Smooth muscle cell of the brain vasculature (primary cell): ENCODE measurements around the gene MKNK2.

Experiments used
- DNase-seq: peaks from one replicate; pipeline ENCODE4 v3.0.0-alpha.2; 2012; ENCODE audit warnings: low read depth, low spot score

Gene MKNK2

DNA sequence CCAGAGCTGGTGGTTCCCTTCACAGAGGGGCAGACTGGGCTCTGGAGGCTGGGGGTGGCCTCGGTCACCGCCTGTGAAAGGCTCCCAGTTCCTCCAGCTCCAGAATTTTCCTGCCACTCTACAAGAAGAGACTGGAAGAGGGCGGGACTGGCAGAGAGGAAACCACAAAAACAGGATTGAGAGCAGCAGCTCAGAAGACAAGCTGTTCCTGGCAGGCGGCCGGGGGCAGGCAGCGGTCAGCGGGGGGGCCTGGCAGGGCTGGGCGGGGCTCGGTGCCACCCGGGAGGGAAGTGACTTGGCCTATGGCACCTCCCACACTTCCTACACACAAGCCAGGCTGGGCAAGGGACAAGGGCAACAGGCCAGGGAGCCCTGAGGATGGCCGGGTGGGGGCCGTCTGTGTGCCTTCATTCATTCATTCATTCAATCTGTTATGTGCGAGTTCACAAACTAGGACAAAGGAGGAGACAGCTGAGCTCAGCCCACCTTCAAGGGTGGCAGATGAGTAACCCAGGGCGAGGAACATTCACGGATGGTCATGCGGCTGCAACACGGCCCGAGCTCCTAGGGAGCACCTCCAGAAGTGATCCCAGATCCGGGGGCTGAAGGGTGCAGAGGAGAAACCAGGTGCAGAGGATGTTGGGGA, 18.6 kb downstream of the MKNK2 start:
- DNase-seq, result no peak

DNA sequence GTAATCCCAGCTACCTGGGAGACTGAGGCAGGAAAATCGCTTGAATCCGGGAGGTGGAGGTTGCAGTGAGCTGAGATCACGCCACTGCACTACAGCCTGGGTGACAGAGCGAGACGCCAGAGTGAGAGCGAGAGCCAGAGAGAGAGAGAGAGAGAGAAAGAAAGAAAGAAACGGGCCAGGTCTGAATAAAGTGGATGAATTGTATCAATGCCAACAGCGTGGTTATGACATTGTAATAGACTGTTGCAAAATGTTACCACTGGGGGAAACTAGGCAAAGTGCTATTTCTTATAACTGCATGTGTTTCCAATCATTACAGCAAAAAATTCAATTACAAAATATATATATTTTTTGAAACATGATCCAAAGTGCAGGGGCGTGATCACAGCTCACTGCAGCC, 23.7 kb downstream of the MKNK2 start:
- DNase-seq, result no peak

DNA sequence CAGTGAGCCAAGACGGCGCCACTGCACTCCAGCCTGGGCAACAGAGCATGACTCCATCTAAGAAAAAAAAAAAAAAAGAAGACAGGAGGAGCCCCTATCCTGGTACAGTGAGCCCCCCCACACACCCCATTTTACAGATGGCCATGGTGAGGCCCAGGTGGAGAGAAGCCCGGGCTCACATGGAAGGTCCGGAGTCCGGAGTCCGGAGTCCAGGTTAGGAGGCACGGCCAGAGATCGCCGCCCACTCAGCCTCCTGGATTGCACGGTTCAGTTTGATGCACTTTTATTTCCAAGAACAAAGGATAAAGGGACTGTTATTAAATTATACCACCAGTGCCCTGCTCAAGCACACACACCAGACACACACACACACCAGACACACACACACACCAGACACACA, 24.3 kb downstream of the MKNK2 start:
- DNase-seq, result no peak

DNA sequence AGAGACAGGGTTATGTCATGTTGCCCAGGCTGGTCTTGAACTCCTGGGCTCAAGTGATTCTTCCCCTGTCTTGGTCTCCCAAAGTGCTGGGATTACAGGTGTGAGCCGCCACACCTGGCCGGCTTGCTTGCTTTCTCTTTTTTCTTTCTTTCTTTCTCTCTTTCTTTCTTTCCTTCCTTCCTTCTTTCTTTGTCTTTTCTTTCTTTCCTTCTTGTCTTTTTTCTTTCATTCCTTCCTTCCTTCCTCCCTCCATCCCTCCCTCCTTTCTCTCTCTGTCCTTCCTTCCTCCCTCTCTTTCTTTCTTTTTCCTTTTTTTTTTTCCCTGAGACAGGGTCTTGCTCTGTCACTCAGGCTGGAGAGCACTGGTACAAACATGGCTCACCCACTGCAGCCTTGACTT, 28.8 kb downstream of the MKNK2 start:
- DNase-seq, result no peak

DNA sequence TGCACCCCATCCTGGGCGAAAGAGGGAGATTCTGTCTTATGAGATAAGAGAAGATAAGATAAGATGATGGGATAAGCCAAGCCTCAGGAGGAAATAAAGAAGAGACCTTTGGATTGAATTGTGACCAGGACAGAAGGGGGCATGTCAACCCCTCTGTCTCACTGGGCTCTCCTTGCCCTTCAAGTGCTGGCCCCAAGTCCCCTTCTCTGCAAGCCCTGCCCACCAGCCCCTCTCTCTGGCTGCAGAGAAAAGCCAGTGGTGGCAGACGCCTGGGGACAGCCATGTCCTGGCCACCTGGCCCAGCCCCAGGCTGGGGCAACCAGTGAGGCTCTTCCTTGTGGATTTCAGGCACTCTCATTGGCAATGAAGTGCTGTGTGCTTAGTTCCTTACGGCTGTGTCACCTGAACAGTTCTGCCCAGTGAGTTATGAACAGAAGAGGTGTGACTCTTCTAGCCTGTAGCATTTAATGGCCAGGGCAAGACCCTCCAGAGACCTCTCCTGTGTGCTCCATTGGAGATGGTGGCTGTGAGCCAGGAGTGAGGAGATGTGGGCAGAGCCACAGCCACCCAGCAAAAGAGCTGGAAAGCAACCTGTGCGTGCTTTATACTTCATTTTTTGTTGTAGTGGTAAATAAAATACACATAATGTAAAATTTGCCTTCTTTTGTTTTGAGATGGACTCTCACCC, 29.4 kb downstream of the MKNK2 start:
- DNase-seq, result no peak

DNA sequence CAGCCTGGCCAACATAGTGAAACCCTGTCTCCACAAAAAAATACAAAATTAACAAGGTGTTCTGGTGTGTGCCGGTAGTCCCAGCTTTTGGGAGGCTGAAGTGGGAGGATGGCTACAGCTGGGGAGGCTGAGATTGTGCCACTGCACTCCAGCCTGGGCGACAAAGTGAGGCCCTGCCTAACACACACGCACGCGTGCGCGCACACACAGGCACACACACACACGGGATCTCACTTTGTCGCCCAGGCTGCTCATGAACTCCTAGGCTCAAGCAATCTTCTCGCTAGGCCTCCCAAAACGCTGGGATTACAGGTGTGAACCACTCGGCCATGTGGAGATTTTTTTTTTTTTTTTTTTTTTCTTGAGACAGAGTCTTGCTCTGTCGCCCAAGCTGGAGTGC, 32.3 kb downstream of the MKNK2 start:
- DNase-seq, result no peak

DNA sequence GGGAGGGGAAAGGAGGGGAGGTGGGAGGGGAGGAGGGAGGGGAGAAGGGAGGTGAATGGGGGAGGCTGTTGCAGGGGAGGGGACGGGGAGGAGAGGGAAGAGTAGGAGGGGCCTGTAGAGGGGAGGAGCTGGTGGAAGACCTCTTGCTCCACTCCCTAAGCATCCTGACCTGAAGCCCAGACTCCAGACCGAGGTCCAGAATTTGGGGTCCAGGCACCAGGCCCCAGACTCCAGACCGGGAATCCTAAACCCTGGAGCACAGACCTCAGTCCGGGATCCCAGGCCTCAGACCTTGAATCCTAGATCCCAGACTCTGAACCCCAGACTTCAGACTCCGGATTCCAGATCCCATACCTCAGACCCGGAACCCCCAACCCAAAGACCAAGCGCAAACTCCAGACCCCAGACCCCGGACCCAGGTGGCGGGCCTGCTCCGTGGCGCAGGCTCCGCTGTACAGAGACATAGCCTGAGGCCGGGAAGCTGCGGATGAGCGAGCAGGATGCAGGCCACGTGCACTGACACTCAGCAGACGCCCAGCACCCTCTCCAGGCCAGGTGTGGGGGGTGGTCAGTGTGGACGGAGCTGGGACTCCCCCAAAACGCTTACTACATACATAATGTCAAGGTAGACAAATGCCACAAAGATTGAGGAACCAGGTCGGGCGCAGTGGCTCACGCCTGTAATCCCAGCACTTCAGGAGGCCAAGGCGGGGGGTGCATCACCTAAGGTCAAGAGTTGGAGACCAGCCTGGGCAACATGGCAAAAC, 34.8 kb downstream of the MKNK2 start:
- DNase-seq, result no peak

DNA sequence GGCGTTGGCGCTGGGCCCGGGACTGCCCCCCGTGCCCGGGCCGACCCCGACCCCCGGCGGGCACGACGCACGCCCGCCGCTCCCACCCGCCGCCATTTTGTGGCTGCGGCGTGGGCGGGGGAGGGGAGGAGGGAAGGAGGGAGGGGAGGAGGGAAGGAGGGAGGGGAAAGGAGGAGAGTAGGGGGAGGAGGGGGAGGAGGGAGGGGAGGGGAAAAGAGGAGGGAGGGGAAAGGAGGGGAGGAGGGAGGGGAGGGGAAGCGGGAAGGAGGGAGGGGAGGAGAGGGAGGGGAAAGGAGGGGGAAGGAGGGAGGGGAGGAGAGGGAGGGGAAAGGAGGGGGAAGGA, 35.5 kb downstream of the MKNK2 start, which contains the start of gene BTBD2:
TSS of gene BTBD2 (minus strand) at position 107 of the 343 bp plus-strand sequence. CDS start at position 96, 11 bp downstream.
- DNase-seq, result no peak

DNA sequence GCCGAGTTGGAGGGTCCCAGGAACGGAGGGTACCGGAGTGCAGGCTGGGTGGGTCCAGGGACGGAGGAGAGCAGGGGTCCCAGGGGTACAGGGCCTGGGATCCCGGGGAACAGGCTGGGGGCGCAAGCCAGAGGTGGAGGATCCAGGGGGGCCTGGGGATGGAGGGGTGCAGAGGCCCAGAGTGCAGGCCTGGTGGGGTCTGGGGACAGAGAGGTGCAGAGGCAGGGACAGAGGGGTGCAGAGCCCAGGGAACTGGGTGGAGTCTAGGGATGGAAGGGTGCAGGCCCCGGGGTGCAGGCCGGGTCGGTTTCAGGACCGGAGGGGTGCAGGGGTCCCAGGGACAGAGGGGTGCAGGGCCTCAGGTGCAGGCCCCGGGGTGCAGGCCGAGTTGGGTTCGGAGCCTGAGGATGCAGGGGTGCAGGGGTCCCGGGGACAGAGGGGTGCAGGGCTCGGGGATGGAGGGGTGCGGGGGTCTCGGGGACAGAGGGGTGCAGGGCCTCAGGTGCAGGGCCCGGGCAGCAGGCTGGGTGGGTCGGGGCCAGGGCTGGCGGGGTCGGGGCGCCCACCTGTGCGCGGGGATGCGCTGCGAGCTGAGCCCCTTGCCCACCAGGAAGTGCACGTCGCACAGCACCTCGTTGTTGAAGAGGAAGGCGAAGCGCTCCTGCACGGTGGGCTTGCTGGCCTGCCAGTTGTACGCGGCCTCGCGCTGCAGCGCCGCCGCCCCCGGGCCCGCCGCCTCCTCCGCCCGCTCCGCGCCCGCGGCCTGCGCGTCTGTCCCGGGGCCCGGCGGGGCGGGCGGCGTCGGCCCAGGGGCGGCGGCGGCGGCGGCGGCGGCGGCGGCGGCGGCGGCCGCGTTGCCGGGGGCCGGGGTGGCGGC, 36.1 kb downstream of the MKNK2 start:
- DNase-seq, result no peak

DNA sequence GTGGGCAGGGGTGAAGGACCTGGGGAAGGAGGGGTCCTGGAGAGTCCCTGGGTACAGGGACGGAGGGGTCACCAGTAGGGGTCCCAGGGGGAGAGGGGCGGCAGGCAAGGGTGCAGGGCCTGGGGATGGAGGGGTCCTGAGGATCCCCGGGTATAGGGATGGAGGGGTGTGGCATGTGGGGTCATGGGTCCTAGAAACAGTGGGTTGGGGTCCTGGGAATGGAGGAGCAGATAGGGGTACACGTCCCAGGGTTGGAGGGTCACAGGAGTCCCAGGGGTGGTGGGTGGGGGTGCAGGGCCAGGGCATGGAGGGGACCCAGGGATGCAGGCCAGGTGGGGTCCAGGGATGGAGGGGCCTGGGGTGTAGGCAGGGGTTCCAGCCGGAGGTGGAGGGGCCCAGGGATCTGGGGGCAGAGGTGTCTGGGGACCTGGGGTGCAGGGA, 36.9 kb downstream of the MKNK2 start:
- DNase-seq, result no peak

DNA sequence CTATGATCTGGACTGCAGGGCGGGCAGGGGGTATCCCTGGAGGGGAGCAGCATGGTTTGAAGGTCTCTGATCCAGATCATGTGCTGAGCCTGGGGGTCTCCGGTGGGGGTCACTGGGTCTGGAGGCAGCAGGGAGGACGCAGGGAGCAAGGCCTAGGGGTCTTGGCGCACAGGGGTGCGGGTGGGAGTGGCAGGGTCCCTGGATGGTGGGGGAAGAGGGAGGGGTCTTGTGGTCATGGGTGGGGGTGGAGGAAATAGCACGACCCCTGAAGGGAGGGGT, 37.4 kb downstream of the MKNK2 start:
- DNase-seq, result no peak

DNA sequence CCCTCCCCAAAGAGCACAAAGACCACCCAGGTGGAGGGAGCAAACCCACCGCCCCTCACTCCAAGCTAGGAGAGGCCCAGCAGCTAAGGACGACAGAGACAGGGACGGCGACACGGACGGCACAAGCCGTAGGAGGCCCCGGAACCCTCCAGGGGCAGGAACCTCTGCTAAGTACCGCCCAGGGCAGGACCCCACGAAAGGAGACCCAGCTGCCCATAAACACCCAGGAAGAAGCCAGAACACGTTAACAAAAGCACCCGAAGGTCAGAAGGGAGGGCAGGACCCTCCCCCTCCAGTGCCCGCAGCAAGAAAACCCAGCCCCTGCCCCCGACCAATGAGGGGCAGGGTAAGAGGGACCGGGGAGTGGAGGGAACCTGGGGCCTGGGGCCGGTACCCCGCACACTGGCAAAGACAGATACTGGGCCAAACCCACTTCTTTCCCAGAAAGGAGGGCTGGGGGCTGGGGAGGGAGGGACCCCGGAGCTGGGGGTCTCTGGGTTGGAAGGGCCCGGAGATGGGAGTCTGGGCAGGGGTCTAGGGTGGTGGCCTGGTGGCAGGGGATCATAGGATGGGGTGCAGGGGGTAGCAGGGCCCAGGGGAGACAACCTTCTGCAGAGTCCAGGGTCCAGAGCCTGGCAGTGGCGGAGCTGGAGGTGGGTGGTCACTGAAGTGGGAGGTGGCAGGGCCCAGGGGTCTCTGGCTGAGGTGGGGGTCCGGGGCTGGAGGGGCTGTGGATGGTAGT, 37.9 kb downstream of the MKNK2 start:
- DNase-seq, result no peak

DNA sequence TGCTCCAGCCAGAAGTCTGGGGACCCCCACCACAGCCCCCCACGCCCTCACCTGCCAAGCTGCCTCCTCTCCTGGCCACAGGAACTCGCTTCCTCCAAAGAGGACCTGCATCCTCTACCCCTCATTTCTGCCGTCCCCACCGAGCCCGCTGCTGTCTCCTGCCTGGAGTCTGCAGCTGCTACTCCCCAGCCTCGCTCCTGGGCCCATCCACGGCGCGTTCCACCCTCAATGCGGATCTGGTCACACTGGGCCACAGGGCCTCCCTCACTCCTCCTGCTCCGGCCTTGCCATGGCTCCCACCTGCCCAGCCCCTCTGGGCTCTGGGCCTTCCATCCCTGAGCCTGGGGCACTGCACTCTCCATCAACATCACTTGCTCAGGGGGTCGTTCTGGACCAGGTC, 39.9 kb downstream of the MKNK2 start:
- DNase-seq, result no peak

DNA sequence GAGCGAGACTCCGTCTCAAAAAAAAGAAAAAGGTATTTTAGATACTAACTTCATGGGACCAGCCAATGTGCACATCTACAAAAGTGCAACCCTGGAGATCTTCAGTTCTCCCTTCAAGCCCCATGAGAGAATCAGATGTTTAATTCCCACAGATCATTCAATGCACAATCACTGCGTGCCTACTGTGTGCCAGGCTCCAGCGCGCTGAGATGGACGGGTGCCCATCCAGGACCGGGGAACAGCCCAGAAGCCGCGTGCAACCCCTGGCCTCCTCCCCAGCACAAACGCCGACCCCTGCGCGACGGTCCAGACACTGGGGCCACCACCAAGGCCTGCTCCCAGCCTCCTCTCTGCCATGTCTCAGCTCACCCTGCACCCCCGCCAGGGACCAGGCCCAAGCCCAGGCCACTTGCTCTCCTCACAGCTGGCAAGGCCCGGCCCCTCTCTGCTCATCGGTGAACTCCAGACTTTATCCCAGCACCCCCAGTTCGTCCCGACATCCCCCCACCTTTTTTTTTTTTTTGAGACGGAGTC, 40.8 kb downstream of the MKNK2 start:
- DNase-seq, result no peak

DNA sequence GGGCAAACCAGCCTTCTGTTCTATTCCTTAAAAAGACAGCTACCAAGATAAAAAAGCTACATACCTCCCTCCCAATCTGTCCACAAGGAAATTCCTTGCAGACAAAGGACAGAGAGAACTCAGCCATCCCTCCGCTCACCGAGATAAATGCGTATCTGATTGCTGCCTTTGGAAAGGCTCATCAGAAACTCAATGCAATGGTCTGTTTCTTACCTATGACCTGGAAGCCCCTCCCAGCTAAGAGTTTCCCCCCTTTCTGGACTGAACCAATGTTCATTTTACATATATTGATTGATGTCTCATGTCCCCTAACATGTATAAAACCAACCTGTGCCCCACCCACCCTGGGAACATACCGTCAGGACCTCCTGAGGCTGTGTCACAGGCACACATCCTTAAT, 47.2 kb downstream of the MKNK2 start:
- no peak for DNase-seq

DNA sequence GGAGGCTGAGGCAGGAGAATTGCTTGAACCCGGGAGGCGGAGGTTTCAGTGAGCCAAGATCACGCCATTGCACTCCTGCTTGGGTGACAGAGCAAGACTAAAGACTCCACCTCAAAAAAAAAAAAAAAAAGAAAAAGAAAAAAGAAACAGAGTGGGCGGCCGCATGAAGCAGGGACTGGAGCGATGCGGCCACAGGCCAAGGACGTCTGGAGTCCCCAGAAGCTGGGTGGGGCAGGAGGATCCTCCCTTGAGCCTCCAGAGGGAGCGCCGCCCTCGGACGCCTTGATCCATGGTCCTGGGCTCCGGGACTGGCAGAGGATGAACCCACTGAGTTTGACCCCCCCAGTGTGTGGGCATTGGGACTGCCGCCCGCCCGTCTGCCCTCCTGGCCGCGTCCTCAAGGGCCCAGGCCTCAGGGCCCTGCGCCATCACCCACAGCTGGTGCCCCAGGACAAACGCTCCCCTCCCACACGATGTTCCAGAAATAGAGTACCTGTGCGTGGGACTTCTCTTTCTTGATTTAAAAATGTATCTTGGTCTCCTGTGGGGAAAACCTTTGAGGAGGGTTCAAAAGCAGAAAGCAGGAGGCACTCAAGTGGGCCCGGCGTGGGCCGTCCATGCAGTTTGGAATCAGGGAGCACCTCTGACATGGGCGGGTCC, 51.1 kb downstream of the MKNK2 start:
- DNase-seq, result no peak

DNA sequence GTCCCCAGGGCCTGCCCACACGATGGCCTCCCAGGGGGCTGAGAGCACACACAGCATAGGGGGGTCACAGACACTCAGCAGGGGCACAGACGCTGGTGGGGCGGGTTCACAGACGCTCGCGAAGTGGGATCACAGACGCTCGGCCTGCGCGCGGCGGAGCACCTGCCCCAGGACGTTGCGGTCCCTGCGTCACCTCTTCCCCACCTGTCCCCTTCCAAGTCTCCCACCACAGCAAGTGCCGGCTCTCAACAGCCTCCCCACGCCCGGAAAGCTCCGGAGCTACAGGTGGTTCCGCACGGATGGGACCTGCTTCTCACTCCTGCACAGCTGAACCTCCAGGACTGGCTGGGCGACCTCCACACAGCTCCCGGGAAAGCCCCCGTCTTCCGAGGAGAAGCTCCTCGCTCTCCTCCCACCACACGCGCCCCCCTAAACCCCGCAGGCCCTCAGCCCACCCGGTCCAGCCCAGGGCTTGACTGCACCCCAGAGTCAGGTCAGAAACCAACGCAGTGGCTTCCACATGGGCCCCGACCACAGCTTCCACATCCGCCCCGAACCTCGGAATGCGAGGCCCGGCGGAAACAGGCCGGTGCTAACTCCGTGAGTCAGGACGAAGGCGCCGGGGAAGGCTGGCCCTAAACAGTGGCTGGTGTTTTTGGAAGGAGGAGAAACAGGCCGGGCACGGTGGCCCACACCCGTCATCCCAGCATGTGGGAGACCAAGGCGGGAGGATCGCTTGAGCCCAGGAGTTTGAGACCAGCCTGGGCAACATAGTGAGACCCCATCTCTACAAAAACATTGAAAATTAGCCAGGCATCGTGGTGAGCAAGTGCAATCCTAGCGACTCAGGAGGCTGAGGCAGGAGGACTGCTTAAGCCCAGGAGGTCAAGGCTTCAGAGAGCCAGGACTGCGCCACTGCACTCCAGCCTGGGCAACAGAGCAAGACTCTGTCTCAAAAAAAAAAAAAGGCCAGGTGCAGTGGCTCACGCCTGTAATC, 52.0 kb downstream of the MKNK2 start:
- DNase-seq, result no peak

DNA sequence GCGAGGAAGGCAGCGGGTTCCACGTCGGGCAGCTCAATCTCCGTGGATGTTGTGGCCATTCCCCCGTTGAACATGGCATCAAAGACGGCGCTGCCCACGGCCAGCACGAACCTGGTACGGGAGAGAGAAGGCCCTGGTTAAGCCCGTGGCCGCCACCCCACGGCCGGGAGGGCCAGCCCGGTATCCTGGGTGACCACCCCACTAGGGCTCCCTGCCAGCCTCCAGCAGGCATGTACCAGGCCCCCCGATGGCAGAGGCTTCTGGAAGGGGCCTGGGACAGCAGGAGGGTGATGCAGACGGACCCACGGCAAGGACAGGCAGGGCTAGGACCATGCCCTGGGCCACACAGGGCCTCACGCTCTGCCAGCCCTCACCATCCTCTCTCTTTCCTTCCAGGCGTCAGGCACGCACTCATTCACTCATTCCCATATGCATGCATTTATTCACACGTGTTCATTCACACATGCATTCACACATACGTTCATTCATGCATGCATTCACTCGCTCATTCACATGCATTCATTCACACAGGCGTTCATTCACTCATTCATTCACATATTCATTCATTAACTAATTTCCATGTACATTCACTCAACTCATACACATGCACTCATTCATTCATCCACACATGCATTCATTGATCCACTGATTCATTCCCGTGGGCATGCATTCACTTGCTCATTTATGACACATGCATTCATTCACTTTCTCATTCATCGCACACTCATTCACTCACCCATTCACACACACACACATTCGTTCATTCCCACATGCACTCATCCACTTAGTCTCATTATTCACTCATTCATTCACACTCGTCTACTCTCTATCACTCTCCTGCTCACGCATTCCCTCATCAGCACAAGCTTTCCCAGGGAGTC, 53.5 kb downstream of the MKNK2 start:
- DNase-seq, result no peak
